Calu3 (cell line): ENCODE measurements around the gene ALPK3. TPM values are rescaled to one million over a fixed set of nuclear protein-coding genes. Genes with fewer than 3 reads are reported as not detected.

Experiments
- BruUV-seq: library from RNA; stranded (reverse); fragments of 400-500 nt; replicated peaks from 2 replicates; lab custom pipeline; 2021; lab: Mats Ljungman, UMichigan
- CTCF ChIA-PET: fragments of 300-600 bp; sonication (Branson Sonifier 250); formaldehyde crosslinking; loops from one replicate; lab custom pipeline; 2022; ENCODE audit warnings: antibody characterized with exemption; lab: Charles Lee
- DNase-seq: peaks from one replicate; pipeline ENCODE4 v3.0.0; 2022
- H3K27ac Mint-ChIP-seq: one replicate; pipeline ENCODE4 v1.8.0; 2022; ENCODE audit warnings: mixed read lengths; ENCODE audit not compliant: unreplicated experiment
- H3K27me3 Mint-ChIP-seq: one replicate; pipeline ENCODE4 v1.8.0; 2022; ENCODE audit warnings: mixed read lengths; ENCODE audit not compliant: unreplicated experiment
- H3K36me3 Mint-ChIP-seq: one replicate; pipeline ENCODE4 v1.8.0; 2022; ENCODE audit warnings: mild to moderate bottlenecking, moderate library complexity, mixed read lengths; ENCODE audit not compliant: insufficient read depth, unreplicated experiment
- H3K4me1 Mint-ChIP-seq: one replicate; pipeline ENCODE4 v1.8.0; 2022; ENCODE audit warnings: mild to moderate bottlenecking, low read depth, mixed read lengths; ENCODE audit not compliant: unreplicated experiment
- H3K4me3 Mint-ChIP-seq: one replicate; pipeline ENCODE4 v1.8.0; 2022; ENCODE audit warnings: mild to moderate bottlenecking, low read depth, moderate library complexity, mixed read lengths; ENCODE audit not compliant: unreplicated experiment
- H3K9me3 Mint-ChIP-seq: one replicate; pipeline ENCODE4 v1.8.0; 2022; ENCODE audit warnings: low read depth, mixed read lengths; ENCODE audit not compliant: unreplicated experiment
- intact Hi-C: fragments of 100-400 bp; cut with micrococcal nuclease; formaldehyde crosslinking; loops from one replicate; pipeline ENCODE4 v1.10.0; 2022; ENCODE audit not compliant: unreplicated experiment
- total RNA-seq: library from RNA; stranded (reverse); gene quantifications from 2 replicates; pipeline ENCODE4 v1.2.3, GENCODE V29; 2022
- TF ChIP-seq, protein P1 (sequence below): fragments of 200-600 bp; IDR thresholded peaks from one replicate; pipeline ENCODE4 v1.8.0; 2022; ENCODE audit warnings: antibody characterized with exemption; ENCODE audit not compliant: unreplicated experiment

The ALPK3 gene
- total RNA-seq, 1 experiment from 2014 or later = 4.6 TPM

DNA sequence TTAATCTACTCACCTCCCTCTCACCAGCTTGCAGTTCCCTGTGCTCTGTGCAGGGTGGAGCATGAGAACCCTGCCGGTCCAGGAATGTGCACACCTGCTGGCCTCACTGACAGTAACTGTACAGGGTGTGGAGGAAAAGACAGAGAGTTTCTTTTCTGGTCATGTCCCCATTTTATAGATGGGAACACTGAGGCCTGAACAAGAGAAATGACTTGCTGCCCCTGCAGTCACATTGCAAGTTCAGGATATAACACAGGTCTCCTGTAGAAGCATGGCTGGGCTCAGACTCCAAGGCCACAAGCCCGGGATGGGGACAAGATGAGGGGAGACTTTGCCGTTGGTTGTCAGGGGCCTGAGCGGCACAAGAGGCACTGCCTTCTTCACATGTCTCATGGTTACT is 90.6 kb downstream of the ALPK3 start:
- intact Hi-C loops = no loop called here
- DNase-seq = no peak
- CTCF ChIA-PET = interaction anchor here (0.9 kb wide), 1 partner anchor 8 kb away, joined by 7 read pairs; no protein-coding TSS in a partner anchor
- Mint-ChIP-seq H3K9me3 (peaks cover 3% of the 10 kb centered on the region), H3K27ac (no peak overlapping the region), H3K36me3 (peaks cover 13% of the 10 kb centered on the region), H3K4me1 (peaks cover 34% of the 10 kb centered on the region), H3K4me3 (no peak overlapping the region), H3K27me3 (no peaks in the 10 kb centered on the region)
- TF ChIP-seq, protein P1, sequence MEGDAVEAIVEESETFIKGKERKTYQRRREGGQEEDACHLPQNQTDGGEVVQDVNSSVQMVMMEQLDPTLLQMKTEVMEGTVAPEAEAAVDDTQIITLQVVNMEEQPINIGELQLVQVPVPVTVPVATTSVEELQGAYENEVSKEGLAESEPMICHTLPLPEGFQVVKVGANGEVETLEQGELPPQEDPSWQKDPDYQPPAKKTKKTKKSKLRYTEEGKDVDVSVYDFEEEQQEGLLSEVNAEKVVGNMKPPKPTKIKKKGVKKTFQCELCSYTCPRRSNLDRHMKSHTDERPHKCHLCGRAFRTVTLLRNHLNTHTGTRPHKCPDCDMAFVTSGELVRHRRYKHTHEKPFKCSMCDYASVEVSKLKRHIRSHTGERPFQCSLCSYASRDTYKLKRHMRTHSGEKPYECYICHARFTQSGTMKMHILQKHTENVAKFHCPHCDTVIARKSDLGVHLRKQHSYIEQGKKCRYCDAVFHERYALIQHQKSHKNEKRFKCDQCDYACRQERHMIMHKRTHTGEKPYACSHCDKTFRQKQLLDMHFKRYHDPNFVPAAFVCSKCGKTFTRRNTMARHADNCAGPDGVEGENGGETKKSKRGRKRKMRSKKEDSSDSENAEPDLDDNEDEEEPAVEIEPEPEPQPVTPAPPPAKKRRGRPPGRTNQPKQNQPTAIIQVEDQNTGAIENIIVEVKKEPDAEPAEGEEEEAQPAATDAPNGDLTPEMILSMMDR = no peak
- no TSS peak for BruUV-seq

DNA sequence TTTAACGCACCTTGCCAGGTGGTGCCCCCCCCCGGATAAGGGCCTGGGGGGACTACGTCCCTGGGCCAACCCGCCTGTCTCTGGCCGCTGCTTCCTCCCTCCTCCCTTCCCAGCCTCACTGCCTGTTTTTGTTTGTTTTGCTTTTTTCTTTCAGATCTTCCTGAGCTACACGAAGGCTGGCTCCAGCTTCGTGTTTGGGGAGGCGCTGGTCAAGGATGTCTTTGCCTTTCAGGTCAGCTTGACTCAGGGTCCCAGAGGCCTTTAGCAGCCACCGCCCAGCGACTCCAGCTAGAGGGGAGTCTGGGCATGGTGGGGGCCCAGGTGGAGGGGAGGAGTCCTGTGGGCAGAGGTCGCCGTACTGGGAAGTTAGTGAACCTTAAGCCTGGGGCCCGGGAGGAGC is 91.4 kb downstream of the ALPK3 start:
- Mint-ChIP-seq H3K27me3 (no peaks in the 10 kb centered on the region), H3K36me3 (peaks cover 14% of the 10 kb centered on the region), H3K9me3 (peaks cover 3% of the 10 kb centered on the region), H3K4me3 (no peak overlapping the region), H3K27ac (peak overlapping the region; percentile 38), H3K4me1 (peaks cover 39% of the 10 kb centered on the region)
- intact Hi-C loops = no loop called here
- BruUV-seq = no TSS peak
- CTCF ChIA-PET = interaction anchor here (0.9 kb wide), 1 partner anchor 8 kb away, joined by 7 read pairs; no protein-coding TSS in a partner anchor
- TF ChIP-seq, protein P1 = no peak
- no peak for DNase-seq

DNA sequence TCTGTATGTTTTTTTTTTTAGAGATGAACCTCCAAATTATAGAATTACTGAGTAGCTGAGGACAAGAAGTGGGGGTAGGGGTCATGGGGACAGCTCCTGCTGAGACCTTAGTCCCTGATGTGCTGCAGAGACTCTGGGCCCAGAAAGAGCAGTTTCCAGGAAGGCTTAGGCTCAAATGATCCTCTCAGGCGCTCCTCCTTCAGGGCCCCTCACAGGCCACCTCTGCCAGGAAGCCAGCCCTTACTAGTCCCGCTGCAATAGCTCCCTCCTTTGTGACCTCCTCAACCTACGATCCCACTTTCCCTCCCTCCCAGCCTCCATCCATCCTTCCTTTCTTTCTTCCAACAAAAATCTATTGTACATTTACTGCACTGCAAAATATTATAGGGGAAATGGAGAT is 91.9 kb downstream of the ALPK3 start:
- H3K4me1 Mint-ChIP-seq = peaks cover 39% of the 10 kb centered on the region
- no peaks in the 10 kb centered on the region for H3K27me3 Mint-ChIP-seq
- CTCF ChIA-PET = no interaction called here
- H3K9me3 Mint-ChIP-seq = peaks cover 3% of the 10 kb centered on the region
- no TSS peak for BruUV-seq
- H3K4me3 Mint-ChIP-seq = no peak overlapping the region
- H3K36me3 Mint-ChIP-seq = peaks cover 14% of the 10 kb centered on the region
- DNase-seq = no peak
- H3K27ac Mint-ChIP-seq = peak overlapping the region; percentile 38
- TF ChIP-seq, protein P1 = no peak
- intact Hi-C loops = no loop called here

DNA sequence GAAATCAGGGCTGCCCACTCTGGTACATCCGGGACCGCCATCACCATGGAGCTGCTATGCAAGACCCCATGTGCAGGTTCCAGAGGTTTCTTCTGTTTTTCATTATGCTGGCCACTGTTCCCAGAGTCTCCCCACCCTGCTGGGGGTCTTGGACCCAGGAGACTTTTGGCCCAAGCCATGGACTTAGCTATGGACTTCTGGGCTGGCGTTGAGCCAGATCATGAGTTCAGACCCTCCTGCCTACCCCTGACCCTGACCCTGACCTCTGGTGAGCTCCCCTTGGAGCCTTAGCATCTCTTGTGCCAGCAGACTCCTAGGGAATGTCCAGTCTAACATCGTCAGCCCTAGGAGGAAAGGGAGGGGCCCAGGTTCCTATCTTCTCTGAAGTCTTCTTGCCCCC is 92.6 kb downstream of the ALPK3 start:
- no peaks in the 10 kb centered on the region for H3K27me3 Mint-ChIP-seq
- no peak for DNase-seq
- H3K4me1 Mint-ChIP-seq = peaks cover 43% of the 10 kb centered on the region
- H3K9me3 Mint-ChIP-seq = peaks cover 3% of the 10 kb centered on the region
- no peak overlapping the region for H3K4me3 Mint-ChIP-seq
- BruUV-seq = no TSS peak
- H3K36me3 Mint-ChIP-seq = peaks cover 16% of the 10 kb centered on the region
- intact Hi-C loops = no loop called here
- CTCF ChIA-PET = no interaction called here
- TF ChIP-seq, protein P1 = no peak
- no peak overlapping the region for H3K27ac Mint-ChIP-seq
